Esophagus muscularis mucosa (tissue), 4 donors: Measurements from ENCODE around the gene LILRB5. TPM values are rescaled to one million over a fixed set of nuclear protein-coding genes. Genes with fewer than 3 reads are reported as not detected.
A peak's percentile ranks its signal among the peaks of the same experiment; 100 is the strongest.

Source experiments
- DNase-seq: peaks from one replicate; pipeline ENCODE4 v3.0.0-alpha.2; 2017; ENCODE audit errors: extremely low spot score
- H3K27ac ChIP-seq, 4 donors: fragments of 200-600 bp; sonication (generic); replicated peaks in 1 of 4; 1 replicate in 3 of 4; 2 replicates in 1 of 4; pipeline ENCODE4 v1.5.1; 2016 to 2019; ENCODE audit warnings: mild to moderate bottlenecking in 1 of 4
- H3K27me3 ChIP-seq, 4 donors: fragments of 200-600 bp; sonication (generic); one replicate each; pipeline versions ENCODE4 v1.5.1 to v1.6.0; 2016 to 2019
- H3K36me3 ChIP-seq, 4 donors: fragments of 200-600 bp; sonication (generic); one replicate each; pipeline ENCODE4 v1.5.1; 2016 to 2019
- H3K4me1 ChIP-seq, 4 donors: fragments of 200-600 bp; sonication (generic); one replicate each; pipeline ENCODE4 v1.5.1; 2016 to 2019
- H3K4me3 ChIP-seq, 4 donors: fragments of 200-600 bp; sonication (generic); 1 replicate in 2 of 4; 2 replicates in 2 of 4; pipeline ENCODE4 v1.5.1; 2016 to 2019; ENCODE audit warnings: mild to moderate bottlenecking in 4 of 4, moderate library complexity in 1 of 4
- H3K9me3 ChIP-seq, 4 donors: fragments of 200-600 bp; sonication (generic); 1 replicate in 3 of 4; 2 replicates in 1 of 4; pipeline ENCODE4 v1.5.1; 2016 to 2019
- CTCF ChIP-seq, 3 experiments: fragments of 200-600 bp in 2 of 3; fragments of 450-650 bp in 1 of 3; sonication (generic) in 2 of 3; IDR thresholded peaks; one replicate each; pipeline ENCODE4 v1.5.1; 2017 to 2019; ENCODE audit warnings: antibody characterized with exemption in 3 of 3, mild to moderate bottlenecking in 2 of 3, moderate library complexity in 1 of 3
- EP300 ChIP-seq: sonication (generic); formaldehyde crosslinking; IDR thresholded peaks from one replicate; pipeline ENCODE4 v1.6.1; 2017; ENCODE audit warnings: antibody characterized with exemption
- POLR2A ChIP-seq: fragments of 450-650 bp; IDR thresholded peaks from one replicate; pipeline ENCODE4 v1.6.1; 2017; ENCODE audit warnings: antibody characterized with exemption, moderate library complexity, mild to moderate bottlenecking, low read depth
- POLR2AphosphoS5 ChIP-seq, 2 donors: sonication (generic); formaldehyde crosslinking; IDR thresholded peaks; one replicate each; pipeline ENCODE4 v1.6.1; 2017; ENCODE audit warnings: antibody characterized with exemption in 2 of 2
- WGBS: methylation state at CpG from one replicate; pipeline ENCODE4 v1.1.5; 2018; 5-methylcytosine and 5-hydroxymethylcytosine counted together
- intact Hi-C: fragments of 100-400 bp; cut with DNase I; formaldehyde crosslinking; loops from one replicate; pipeline ENCODE4 v1.15.1; 2023
- total RNA-seq, 4 donors: library from RNA; depleted of rRNA; stranded (reverse); fragments of >200 nt; gene quantifications; one replicate each; pipeline versions ENCODE4 v1.1.0 to v1.2.1, GENCODE V29; 2016

LILRB5 gene
- total RNA-seq, 4 donors from 2014 or later: 16.6 to 26.6 (median 21.4) TPM

- Histone ChIP-seq H3K36me3 (no peaks in the 10 kb centered on the region), H3K27ac (no peak overlapping the region), H3K9me3 (no peaks in the 10 kb centered on the region), H3K27me3 (peaks cover 0 to 48% (median 0%) of the 10 kb centered on the region in 4 donors), H3K4me1 (no peaks in the 10 kb centered on the region), H3K4me3 (no peak overlapping the region)
- 65% methylated on average over 2 of the region's 2 CpGs for WGBS
- intact Hi-C loops: no loop called here
- no peak for DNase-seq
- TF ChIP-seq POLR2A: no peak
- no peak for TF ChIP-seq CTCF (IDR thresholded peaks at IDR 0.05)
Measured at GRCh38 chr19:54268936-54269335, 11.9 kb upstream of the LILRB5 start.

GRCh38 chr19:54266133-54266532, 9.1 kb upstream of the LILRB5 start:
- intact Hi-C loops: no loop called here
- 7% methylated on average over 6 of the region's 6 CpGs for WGBS
- DNase-seq: no peak
- no peak for TF ChIP-seq POLR2A
- peak; percentile 53 to 69 (median 56) for TF ChIP-seq CTCF (IDR thresholded peaks at IDR 0.05)
- Histone ChIP-seq H3K27ac (no peak overlapping the region), H3K27me3 (peaks cover 0 to 32% (median 0%) of the 10 kb centered on the region in 4 donors), H3K4me3 (no peak overlapping the region), H3K36me3 (no peaks in the 10 kb centered on the region), H3K9me3 (no peaks in the 10 kb centered on the region), H3K4me1 (no peaks in the 10 kb centered on the region)

- WGBS: 92% methylated on average over 2 of the region's 2 CpGs
- H3K4me1 ChIP-seq: no peaks in the 10 kb centered on the region
- H3K27ac ChIP-seq: no peak overlapping the region
- peaks cover 0 to 37% (median 0%) of the 10 kb centered on the region in 4 donors for H3K27me3 ChIP-seq
- no peaks in the 10 kb centered on the region for H3K9me3 ChIP-seq
- no peaks in the 10 kb centered on the region for H3K36me3 ChIP-seq
- intact Hi-C loops: no loop called here
- no peak overlapping the region for H3K4me3 ChIP-seq
- TF ChIP-seq CTCF (IDR thresholded peaks at IDR 0.05): no peak
- no peak for TF ChIP-seq POLR2A
- TF ChIP-seq EP300: no peak
- no peak for TF ChIP-seq POLR2AphosphoS5 (IDR thresholded peaks at IDR 0.05)
- no peak for DNase-seq
Measured at GRCh38 chr19:54262470-54262869, 5.4 kb upstream of the LILRB5 start.

GRCh38 chr19:54262066-54262465, 5.0 kb upstream of the LILRB5 start:
- intact Hi-C loops: no loop called here
- no peak overlapping the region for H3K27ac ChIP-seq
- no peak for DNase-seq
- no peaks in the 10 kb centered on the region for H3K9me3 ChIP-seq
- H3K4me1 ChIP-seq: no peaks in the 10 kb centered on the region
- TF ChIP-seq POLR2A (no peak), POLR2AphosphoS5 (IDR thresholded peaks at IDR 0.05) (no peak), EP300 (no peak), CTCF (IDR thresholded peaks at IDR 0.05) (no peak)
- H3K27me3 ChIP-seq: peaks cover 0 to 39% (median 0%) of the 10 kb centered on the region in 4 donors
- no peak overlapping the region for H3K4me3 ChIP-seq
- WGBS: 81% methylated on average over 6 of the region's 11 CpGs
- no peaks in the 10 kb centered on the region for H3K36me3 ChIP-seq
